GM10847 (cell line): Measurements from ENCODE around the gene YAF2.

Source experiments
- POLR2A ChIP-seq: IDR thresholded peaks from 2 replicates; pipeline ENCODE4 v1.6.1; 2011; ENCODE audit not compliant: insufficient read length; ENCODE audit errors: extremely low read depth

Gene YAF2

GRCh38 chr12:42238240-42239140 is at the start of gene YAF2:
YAF2 (minus strand) TSS chr12:42238248; CDS start chr12:42238180, 68 bp downstream.
- peak; percentile 13 for TF ChIP-seq POLR2A

- TF ChIP-seq POLR2A: no peak
Observed at GRCh38 chr12:42286741-42287140, 48.7 kb upstream of the YAF2 start.

GRCh38 chr12:42285431-42285830 is 47.4 kb upstream of the YAF2 start:
- TF ChIP-seq POLR2A: no peak

- TF ChIP-seq POLR2A: no peak
Observed at GRCh38 chr12:42284876-42285275, 46.8 kb upstream of the YAF2 start.

- TF ChIP-seq POLR2A: no peak
Observed at GRCh38 chr12:42284157-42284556, 46.1 kb upstream of the YAF2 start.

GRCh38 chr12:42283739-42284138 is 45.7 kb upstream of the YAF2 start:
- no peak for TF ChIP-seq POLR2A

- TF ChIP-seq POLR2A: no peak
Observed at GRCh38 chr12:42282294-42282693, 44.2 kb upstream of the YAF2 start.

- TF ChIP-seq POLR2A: no peak
Observed at GRCh38 chr12:42281844-42282243, 43.8 kb upstream of the YAF2 start.

GRCh38 chr12:42281278-42281677 is 43.2 kb upstream of the YAF2 start:
- no peak for TF ChIP-seq POLR2A

GRCh38 chr12:42278128-42278510 is 40.1 kb upstream of the YAF2 start:
- no peak for TF ChIP-seq POLR2A

- TF ChIP-seq POLR2A: no peak
Observed at GRCh38 chr12:42277396-42278127, 39.5 kb upstream of the YAF2 start.

- no peak for TF ChIP-seq POLR2A
Observed at GRCh38 chr12:42275499-42275898, 37.5 kb upstream of the YAF2 start.

GRCh38 chr12:42273706-42274105 is 35.7 kb upstream of the YAF2 start:
- no peak for TF ChIP-seq POLR2A

- TF ChIP-seq POLR2A: no peak
Observed at GRCh38 chr12:42270596-42270995, 32.5 kb upstream of the YAF2 start.

GRCh38 chr12:42267413-42268190 is 29.6 kb upstream of the YAF2 start:
- TF ChIP-seq POLR2A: no peak
